Activated naive CD4-positive, alpha-beta T cell treated with anti-CD3 and anti-CD28 coated beads, Interleukin-2, amount 50 U/mL, for 24 hours (primary cell): Measurements from ENCODE around the gene GMDS.

Experiments used
- H3K27ac Mint-ChIP-seq: one replicate; pipeline ENCODE4 v1.8.0; 2021; ENCODE audit warnings: mild to moderate bottlenecking, mixed read lengths
- H3K27me3 Mint-ChIP-seq: one replicate; pipeline ENCODE4 v1.8.0; 2021; ENCODE audit warnings: mixed read lengths
- H3K36me3 Mint-ChIP-seq: one replicate; pipeline ENCODE4 v1.8.0; 2021; ENCODE audit warnings: mixed read lengths
- H3K4me1 Mint-ChIP-seq: one replicate; pipeline ENCODE4 v1.8.0; 2021; ENCODE audit warnings: mixed read lengths
- H3K4me3 Mint-ChIP-seq: one replicate; pipeline ENCODE4 v1.8.0; 2021; ENCODE audit warnings: mild to moderate bottlenecking, mixed read lengths
- H3K9me3 Mint-ChIP-seq: one replicate; pipeline ENCODE4 v1.8.0; 2021; ENCODE audit warnings: mixed read lengths

The GMDS gene

GRCh38 chr6:2020909-2021308 lies 224.5 kb downstream of the GMDS start:
- H3K9me3 Mint-ChIP-seq = peaks cover 7% of the 10 kb centered on the region
- no peak overlapping the region for H3K4me3 Mint-ChIP-seq
- no peaks in the 10 kb centered on the region for H3K27me3 Mint-ChIP-seq
- peaks cover 31% of the 10 kb centered on the region for H3K4me1 Mint-ChIP-seq
- H3K27ac Mint-ChIP-seq = no peak overlapping the region
- peaks cover 7% of the 10 kb centered on the region for H3K36me3 Mint-ChIP-seq

- Mint-ChIP-seq H3K9me3 (peaks cover 19% of the 10 kb centered on the region), H3K4me1 (peaks cover 24% of the 10 kb centered on the region), H3K4me3 (no peak overlapping the region), H3K27me3 (no peaks in the 10 kb centered on the region), H3K27ac (no peak overlapping the region), H3K36me3 (peaks cover 12% of the 10 kb centered on the region)
These were observed 226.4 kb downstream of the GMDS start for GRCh38 chr6:2019051-2019450.

GRCh38 chr6:2016040-2016439 lies 229.4 kb downstream of the GMDS start:
- Mint-ChIP-seq H3K27me3 (no peaks in the 10 kb centered on the region), H3K36me3 (peaks cover 20% of the 10 kb centered on the region), H3K4me3 (no peak overlapping the region), H3K4me1 (peaks cover 3% of the 10 kb centered on the region), H3K27ac (no peak overlapping the region), H3K9me3 (peaks cover 20% of the 10 kb centered on the region)

GRCh38 chr6:2008383-2008976 lies 236.9 kb downstream of the GMDS start:
- no peaks in the 10 kb centered on the region for H3K4me1 Mint-ChIP-seq
- H3K27me3 Mint-ChIP-seq = no peaks in the 10 kb centered on the region
- H3K27ac Mint-ChIP-seq = no peak overlapping the region
- H3K4me3 Mint-ChIP-seq = no peak overlapping the region
- no peaks in the 10 kb centered on the region for H3K9me3 Mint-ChIP-seq
- peaks cover 15% of the 10 kb centered on the region for H3K36me3 Mint-ChIP-seq

GRCh38 chr6:2007165-2007564 lies 238.2 kb downstream of the GMDS start:
- Mint-ChIP-seq H3K4me3 (no peak overlapping the region), H3K9me3 (no peaks in the 10 kb centered on the region), H3K36me3 (peaks cover 11% of the 10 kb centered on the region), H3K27me3 (no peaks in the 10 kb centered on the region), H3K27ac (no peak overlapping the region), H3K4me1 (no peaks in the 10 kb centered on the region)

GRCh38 chr6:2004888-2005287 lies 240.5 kb downstream of the GMDS start:
- H3K4me1 Mint-ChIP-seq = no peaks in the 10 kb centered on the region
- no peaks in the 10 kb centered on the region for H3K27me3 Mint-ChIP-seq
- no peak overlapping the region for H3K4me3 Mint-ChIP-seq
- H3K27ac Mint-ChIP-seq = no peak overlapping the region
- peaks cover 2% of the 10 kb centered on the region for H3K36me3 Mint-ChIP-seq
- no peaks in the 10 kb centered on the region for H3K9me3 Mint-ChIP-seq

- Mint-ChIP-seq H3K27ac (no peak overlapping the region), H3K9me3 (no peaks in the 10 kb centered on the region), H3K27me3 (no peaks in the 10 kb centered on the region), H3K4me1 (no peaks in the 10 kb centered on the region), H3K36me3 (no peaks in the 10 kb centered on the region), H3K4me3 (no peak overlapping the region)
These were observed 244.4 kb downstream of the GMDS start for GRCh38 chr6:2000962-2001361.

GRCh38 chr6:1997702-1998101 lies 247.7 kb downstream of the GMDS start:
- H3K27me3 Mint-ChIP-seq = no peaks in the 10 kb centered on the region
- peaks cover 4% of the 10 kb centered on the region for H3K4me1 Mint-ChIP-seq
- no peaks in the 10 kb centered on the region for H3K9me3 Mint-ChIP-seq
- no peak overlapping the region for H3K27ac Mint-ChIP-seq
- peaks cover 4% of the 10 kb centered on the region for H3K36me3 Mint-ChIP-seq
- H3K4me3 Mint-ChIP-seq = no peak overlapping the region

- Mint-ChIP-seq H3K27ac (no peak overlapping the region), H3K4me1 (peaks cover 4% of the 10 kb centered on the region), H3K4me3 (no peak overlapping the region), H3K27me3 (no peaks in the 10 kb centered on the region), H3K36me3 (peaks cover 16% of the 10 kb centered on the region), H3K9me3 (no peaks in the 10 kb centered on the region)
These were observed 249.8 kb downstream of the GMDS start for GRCh38 chr6:1995636-1996035.

GRCh38 chr6:1993042-1993441 lies 252.4 kb downstream of the GMDS start:
- Mint-ChIP-seq H3K36me3 (peaks cover 20% of the 10 kb centered on the region), H3K27me3 (no peaks in the 10 kb centered on the region), H3K27ac (no peak overlapping the region), H3K9me3 (no peaks in the 10 kb centered on the region), H3K4me3 (no peak overlapping the region), H3K4me1 (peaks cover 4% of the 10 kb centered on the region)

- Mint-ChIP-seq H3K9me3 (no peaks in the 10 kb centered on the region), H3K4me3 (no peak overlapping the region), H3K4me1 (peaks cover 4% of the 10 kb centered on the region), H3K36me3 (peaks cover 20% of the 10 kb centered on the region), H3K27me3 (no peaks in the 10 kb centered on the region), H3K27ac (no peak overlapping the region)
These were observed 254.0 kb downstream of the GMDS start for GRCh38 chr6:1991332-1991878.

GRCh38 chr6:1988843-1989242 lies 256.6 kb downstream of the GMDS start:
- Mint-ChIP-seq H3K4me1 (peaks cover 4% of the 10 kb centered on the region), H3K27me3 (no peaks in the 10 kb centered on the region), H3K27ac (no peak overlapping the region), H3K36me3 (peaks cover 31% of the 10 kb centered on the region), H3K9me3 (peaks cover 12% of the 10 kb centered on the region), H3K4me3 (no peak overlapping the region)

- Mint-ChIP-seq H3K27me3 (no peaks in the 10 kb centered on the region), H3K36me3 (peaks cover 35% of the 10 kb centered on the region)
These were observed 257.8 kb downstream of the GMDS start for GRCh38 chr6:1987640-1988039.

GRCh38 chr6:1986454-1987243 lies 258.8 kb downstream of the GMDS start:
- Mint-ChIP-seq H3K9me3 (peaks cover 12% of the 10 kb centered on the region), H3K27me3 (no peaks in the 10 kb centered on the region), H3K4me3 (no peak overlapping the region), H3K27ac (no peak overlapping the region), H3K4me1 (no peaks in the 10 kb centered on the region), H3K36me3 (peaks cover 35% of the 10 kb centered on the region)

More at GRCh38 chr6:1987640-1988039, 257.8 kb downstream of the GMDS start:
- H3K4me1 Mint-ChIP-seq = no peaks in the 10 kb centered on the region
- peaks cover 12% of the 10 kb centered on the region for H3K9me3 Mint-ChIP-seq
- H3K27ac Mint-ChIP-seq = no peak overlapping the region
- no peak overlapping the region for H3K4me3 Mint-ChIP-seq

GRCh38 chr6:1984346-1984994 lies 260.9 kb downstream of the GMDS start:
- H3K27ac Mint-ChIP-seq = no peak overlapping the region
- no peak overlapping the region for H3K4me3 Mint-ChIP-seq
- H3K9me3 Mint-ChIP-seq = peaks cover 24% of the 10 kb centered on the region
- H3K36me3 Mint-ChIP-seq = peaks cover 46% of the 10 kb centered on the region
- H3K4me1 Mint-ChIP-seq = no peaks in the 10 kb centered on the region
- H3K27me3 Mint-ChIP-seq = no peaks in the 10 kb centered on the region

GRCh38 chr6:1983850-1984249 lies 261.6 kb downstream of the GMDS start:
- no peak overlapping the region for H3K4me3 Mint-ChIP-seq
- H3K27me3 Mint-ChIP-seq = no peaks in the 10 kb centered on the region
- H3K27ac Mint-ChIP-seq = no peak overlapping the region
- no peaks in the 10 kb centered on the region for H3K4me1 Mint-ChIP-seq
- H3K36me3 Mint-ChIP-seq = peaks cover 47% of the 10 kb centered on the region
- peaks cover 24% of the 10 kb centered on the region for H3K9me3 Mint-ChIP-seq
